Gastrocnemius medialis (tissue), 4 donors: ENCODE results near the gene SLC25A48. TPM values are rescaled to one million over a fixed set of nuclear protein-coding genes. Genes with fewer than 3 reads are reported as not detected.

Experiments used
- ATAC-seq, 2 donors: fragments of 150-250 bp; one replicate each; pipeline ENCODE4 v1.9.1; 2016
- DNase-seq, 2 donors: peaks; one replicate each; pipeline ENCODE4 v3.0.0-alpha.2; 2019
- H3K27ac ChIP-seq, 4 donors: fragments of 200-600 bp; sonication (generic); 1 replicate in 1 of 4; 2 replicates in 3 of 4; pipeline ENCODE4 v1.5.1; 2016 to 2018; ENCODE audit warnings: mild to moderate bottlenecking in 2 of 4, moderate library complexity in 1 of 4
- H3K27me3 ChIP-seq, 3 donors: fragments of 200-600 bp; sonication (generic) in 2 of 3; 1 replicate in 1 of 3; 2 replicates in 2 of 3; pipeline versions ENCODE4 v1.5.1 to v1.6.0; 2016 to 2019; ENCODE audit warnings: mild to moderate bottlenecking in 1 of 3, moderate library complexity in 1 of 3
- H3K36me3 ChIP-seq, 2 donors: fragments of 200-600 bp; sonication (generic) in 1 of 2; one replicate each; pipeline ENCODE4 v1.5.1; 2017 to 2018
- H3K4me1 ChIP-seq, 2 donors: fragments of 200-600 bp; sonication (generic) in 1 of 2; one replicate each; pipeline ENCODE4 v1.5.1; 2016 to 2017; ENCODE audit warnings: mild to moderate bottlenecking in 2 of 2
- H3K4me3 ChIP-seq, 4 donors: fragments of 200-600 bp; sonication (generic) in 3 of 4; 1 replicate in 1 of 4; 2 replicates in 3 of 4; pipeline ENCODE4 v1.5.1; 2016 to 2019; ENCODE audit warnings: mild to moderate bottlenecking in 2 of 4
- H3K9me3 ChIP-seq, 3 donors: fragments of 200-600 bp; sonication (generic) in 2 of 3; 1 replicate in 1 of 3; 2 replicates in 2 of 3; pipeline ENCODE4 v1.5.1; 2016 to 2019
- CTCF ChIP-seq, 5 experiments: fragments of 450-650 bp in 3 of 5; fragments of 200-600 bp in 2 of 5; sonication (generic) in 2 of 5; IDR thresholded peaks in 4 of 5; conservative IDR thresholded peaks in 1 of 5; 1 replicate in 4 of 5; 2 replicates in 1 of 5; pipeline ENCODE4 v1.5.1; 2016 to 2019; ENCODE audit warnings: antibody characterized with exemption in 5 of 5, mild to moderate bottlenecking in 3 of 5, moderate library complexity in 3 of 5
- POLR2A ChIP-seq, 2 donors: fragments of 450-650 bp; IDR thresholded peaks; one replicate each; pipeline ENCODE4 v1.6.1; 2017; ENCODE audit warnings: antibody characterized with exemption in 2 of 2, mild to moderate bottlenecking in 2 of 2, moderate library complexity in 2 of 2
- in situ Hi-C, 4 donors: fragments of 200-750 bp; cut with MboI; loops; one replicate each; pipeline versions ENCODE4 v1.15.0 to v1.8.0; 2017; ENCODE audit warnings: low sequenced_read_pairs in 4 of 4
- intact Hi-C: fragments of 100-400 bp; cut with DNase I; formaldehyde crosslinking; loops from one replicate; pipeline ENCODE4 v1.15.1; 2023; ENCODE audit warnings: low total_unique reads
- total RNA-seq, 4 donors: library from RNA; depleted of rRNA; stranded (reverse); fragments of >200 nt; gene quantifications; one replicate each; pipeline versions ENCODE4 v1.1.0 to v1.2.3, GENCODE V29; 2016

The SLC25A48 gene
- total RNA-seq, 4 donors from 2014 or later, result 0.56 to 5.2 (median 2.4) TPM

- H3K36me3 ChIP-seq, result no peaks in the 10 kb centered on the region
- intact Hi-C loops (no loop called here), in situ Hi-C loops (loop anchor here in 1 of 4 donors (5.0 kb wide), 1 partner anchor 321 kb away; no protein-coding TSS in a partner anchor)
- no peak overlapping the region for H3K27ac ChIP-seq
- DNase-seq, result no peak
- H3K27me3 ChIP-seq, result no peaks in the 10 kb centered on the region
- no peak overlapping the region for H3K4me3 ChIP-seq
- ATAC-seq, result no peak
- TF ChIP-seq CTCF (IDR thresholded peaks at IDR 0.05 in 4 of 5, conservative IDR thresholded peaks at IDR 0.05 in 1 of 5), result no peak
- TF ChIP-seq POLR2A (IDR thresholded peaks at IDR 0.05), result no peak
- no peaks in the 10 kb centered on the region for H3K4me1 ChIP-seq
- H3K9me3 ChIP-seq, result no peaks in the 10 kb centered on the region
Observed at GRCh38 chr5:135891268-135891667, 56.8 kb downstream of the SLC25A48 start.

- intact Hi-C loops, result no loop called here
- H3K4me1 ChIP-seq, result no peaks in the 10 kb centered on the region
- in situ Hi-C loops, result loop anchor here in 1 of 4 donors (5.0 kb wide), 1 partner anchor 321 kb away; no protein-coding TSS in a partner anchor
- TF ChIP-seq CTCF (IDR thresholded peaks at IDR 0.05 in 4 of 5, conservative IDR thresholded peaks at IDR 0.05 in 1 of 5) (no peak), POLR2A (IDR thresholded peaks at IDR 0.05) (no peak)
- no peak for ATAC-seq
- DNase-seq, result no peak
- H3K9me3 ChIP-seq, result no peaks in the 10 kb centered on the region
- H3K36me3 ChIP-seq, result no peaks in the 10 kb centered on the region
- no peaks in the 10 kb centered on the region for H3K27me3 ChIP-seq
- H3K27ac ChIP-seq, result no peak overlapping the region
- no peak overlapping the region for H3K4me3 ChIP-seq
Observed at GRCh38 chr5:135891791-135892190, 57.3 kb downstream of the SLC25A48 start.

GRCh38 chr5:135894276-135894675, 59.8 kb downstream of the SLC25A48 start:
- TF ChIP-seq CTCF (IDR thresholded peaks at IDR 0.05 in 4 of 5, conservative IDR thresholded peaks at IDR 0.05 in 1 of 5) (no peak), POLR2A (IDR thresholded peaks at IDR 0.05) (no peak)
- no peak for ATAC-seq
- intact Hi-C loops, result no loop called here

GRCh38 chr5:135894789-135895188, 60.3 kb downstream of the SLC25A48 start:
- intact Hi-C loops (no loop called here), in situ Hi-C loops (loop anchor here in 1 of 4 donors (5.0 kb wide), 1 partner anchor 318 kb away; no protein-coding TSS in a partner anchor)
- DNase-seq (no peak), ATAC-seq (no peak)
- Histone ChIP-seq H3K36me3 (no peaks in the 10 kb centered on the region), H3K27me3 (peaks cover 0 to 11% (median 0%) of the 10 kb centered on the region in 3 donors), H3K27ac (no peak overlapping the region), H3K4me3 (no peak overlapping the region), H3K4me1 (no peaks in the 10 kb centered on the region), H3K9me3 (no peaks in the 10 kb centered on the region)
- TF ChIP-seq CTCF (IDR thresholded peaks at IDR 0.05 in 4 of 5, conservative IDR thresholded peaks at IDR 0.05 in 1 of 5), result no peak
- no peak for TF ChIP-seq POLR2A (IDR thresholded peaks at IDR 0.05)

More at GRCh38 chr5:135894276-135894675, 59.8 kb downstream of the SLC25A48 start:
- in situ Hi-C loops, result loop anchor here in 1 of 4 donors (5.0 kb wide), 1 partner anchor 318 kb away; no protein-coding TSS in a partner anchor
- Histone ChIP-seq H3K4me1 (no peaks in the 10 kb centered on the region), H3K27ac (no peak overlapping the region), H3K4me3 (no peak overlapping the region), H3K27me3 (peaks cover 0 to 11% (median 0%) of the 10 kb centered on the region in 3 donors), H3K36me3 (no peaks in the 10 kb centered on the region), H3K9me3 (no peaks in the 10 kb centered on the region)
- no peak for DNase-seq
